Kidney tubule cell (primary cell): ENCODE results near the gene IRS1.

Source experiments
- DNase-seq: peaks from one replicate; pipeline ENCODE4 v3.0.0-alpha.2; 2018; ENCODE audit warnings: low spot score

Gene IRS1

DNA sequence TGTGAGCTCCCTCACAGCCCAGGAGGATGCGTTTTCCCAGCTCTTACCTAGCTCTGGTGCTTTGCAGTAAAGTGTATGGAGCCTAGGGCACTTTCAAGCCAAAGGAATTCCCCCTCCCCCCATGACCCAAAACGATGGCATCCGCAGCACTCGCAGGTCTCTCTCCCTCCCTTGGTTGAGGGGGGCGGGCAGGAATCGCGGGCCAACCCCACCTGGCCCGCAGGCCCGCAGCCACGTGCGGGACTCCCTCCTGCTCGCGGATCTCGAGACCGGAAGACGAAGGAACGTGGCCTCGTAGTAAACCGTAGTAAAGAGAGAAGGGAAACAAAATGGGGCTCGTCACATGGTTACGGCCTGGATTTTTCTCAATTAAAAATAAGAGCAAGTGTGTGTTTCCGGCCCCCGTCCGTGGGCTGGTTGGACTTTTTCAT lies 8.5 kb downstream of the IRS1 start:
- DNase-seq = peak; percentile 73

DNA sequence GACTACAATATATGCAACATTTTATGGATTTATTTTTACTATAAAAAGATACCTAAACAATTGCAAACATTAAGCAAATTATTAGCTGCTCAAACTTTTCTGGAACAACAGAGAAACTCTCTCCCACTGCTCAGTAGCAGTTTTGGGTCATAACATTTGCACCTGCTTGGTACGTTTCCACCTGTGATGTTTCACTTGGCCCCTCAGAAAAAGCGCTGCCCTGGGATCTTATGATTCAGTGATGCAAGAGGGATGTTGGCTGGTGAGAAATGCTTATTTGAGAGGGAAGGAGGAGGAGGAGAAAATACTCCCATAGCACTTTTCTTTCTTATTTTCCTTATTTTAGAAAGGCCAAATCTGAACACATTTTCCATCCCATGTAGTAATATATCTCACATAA lies 9.2 kb downstream of the IRS1 start:
- DNase-seq = peak; percentile 14

DNA sequence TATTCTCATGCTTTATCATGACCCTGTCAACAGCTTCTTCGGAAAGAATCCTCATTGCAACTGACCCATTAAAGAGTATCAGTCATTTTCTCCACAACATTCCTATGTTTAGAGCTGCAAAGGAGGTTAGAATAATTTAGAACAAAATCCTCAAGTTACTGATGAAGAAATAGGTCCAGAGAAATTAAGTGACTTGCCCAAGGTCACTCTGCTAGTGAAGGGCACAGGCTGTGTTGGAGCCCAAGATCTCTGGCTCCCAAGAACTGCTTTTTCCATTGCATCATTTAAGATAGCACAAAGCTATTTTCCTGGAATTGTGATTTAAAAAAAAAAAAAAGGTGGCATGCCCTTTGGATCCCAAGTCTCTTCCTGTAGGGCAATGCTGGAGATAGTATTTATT lies 9.6 kb downstream of the IRS1 start:
- DNase-seq = no peak

- DNase-seq = no peak
Measured at GRCh38 chr2:226788881-226789490, 10.6 kb downstream of the IRS1 start.

DNA sequence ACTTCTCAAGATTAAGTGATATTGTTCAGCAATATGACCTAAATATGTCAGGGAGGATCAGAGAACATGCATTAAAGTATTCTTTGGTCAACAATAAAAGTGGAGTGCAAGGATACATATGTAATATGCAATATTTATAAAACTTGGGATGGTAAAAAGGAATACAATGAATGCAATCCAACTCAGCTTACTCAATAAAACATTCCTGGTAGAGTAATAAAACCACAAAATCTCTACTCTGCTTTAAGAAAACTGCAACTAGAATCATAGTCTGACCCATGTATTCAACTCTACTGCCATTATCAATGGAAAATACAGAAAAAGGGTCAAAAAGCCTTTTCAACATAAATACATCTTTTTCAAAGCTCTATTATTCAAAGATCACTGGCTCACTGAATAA lies 11.6 kb downstream of the IRS1 start:
- DNase-seq = no peak

- DNase-seq = no peak
Measured at GRCh38 chr2:226783885-226784284, 15.7 kb downstream of the IRS1 start.

GRCh38 chr2:226782092-226782713 lies 17.4 kb downstream of the IRS1 start:
- DNase-seq = no peak

DNA sequence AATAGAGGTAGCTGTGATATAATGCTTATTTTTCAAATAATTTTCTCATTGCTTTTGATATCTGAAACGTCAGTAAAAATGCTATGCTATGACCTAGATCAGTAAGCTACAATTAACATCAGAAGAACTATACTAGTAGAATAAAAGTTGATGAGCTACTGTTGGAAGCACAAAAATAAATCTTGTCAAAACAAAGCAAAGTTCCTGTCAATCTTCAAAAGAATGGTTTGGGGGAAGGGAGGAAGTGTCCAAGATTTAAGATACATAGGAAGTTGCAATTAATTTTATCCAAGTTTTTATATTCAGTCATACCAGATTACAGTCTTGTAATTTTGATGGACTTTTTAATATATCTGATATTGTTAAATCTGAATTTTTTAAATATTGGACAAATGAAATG lies 19.2 kb downstream of the IRS1 start:
- no peak for DNase-seq

DNA sequence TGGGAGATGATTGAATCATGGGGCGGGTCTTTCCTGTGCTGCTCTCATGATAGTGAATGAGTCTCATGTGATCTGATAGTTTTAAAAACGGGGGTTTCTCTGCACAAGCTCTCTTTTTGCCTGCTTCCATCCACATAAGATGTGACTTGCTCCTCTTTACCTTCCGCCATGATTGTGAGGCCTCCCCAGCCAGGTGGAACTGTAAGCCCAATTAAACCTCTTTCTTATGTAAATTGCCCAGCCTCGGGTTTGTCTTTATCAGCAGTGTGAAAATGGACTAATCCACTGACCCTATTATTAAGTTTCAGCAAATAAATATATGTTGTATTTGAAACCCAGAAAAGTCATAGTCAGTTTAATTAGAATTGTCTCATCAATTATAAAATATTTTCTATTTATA lies 22.0 kb downstream of the IRS1 start:
- DNase-seq = no peak

DNA sequence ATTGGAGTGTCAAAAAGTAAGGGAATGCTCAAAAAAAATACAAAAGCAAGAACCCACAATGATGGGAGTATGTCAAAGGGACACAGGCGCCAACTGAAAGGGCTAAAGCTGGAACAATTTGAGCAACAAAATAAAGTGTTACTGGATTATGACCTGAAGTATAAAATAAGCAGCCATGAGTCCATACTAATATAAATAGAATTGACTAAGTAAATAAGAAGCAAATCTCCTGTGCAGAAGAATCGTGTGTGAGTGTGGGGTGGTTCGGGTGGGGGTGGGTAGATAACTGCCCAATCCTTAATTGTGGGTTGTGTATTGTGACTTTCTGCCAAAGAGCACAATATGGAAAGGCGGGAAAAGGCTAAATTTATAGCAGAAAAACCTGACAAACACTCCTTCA lies 23.5 kb downstream of the IRS1 start:
- no peak for DNase-seq

GRCh38 chr2:226775032-226775509 lies 24.5 kb downstream of the IRS1 start:
- no peak for DNase-seq

GRCh38 chr2:226773291-226773690 lies 26.3 kb downstream of the IRS1 start:
- DNase-seq = no peak

DNA sequence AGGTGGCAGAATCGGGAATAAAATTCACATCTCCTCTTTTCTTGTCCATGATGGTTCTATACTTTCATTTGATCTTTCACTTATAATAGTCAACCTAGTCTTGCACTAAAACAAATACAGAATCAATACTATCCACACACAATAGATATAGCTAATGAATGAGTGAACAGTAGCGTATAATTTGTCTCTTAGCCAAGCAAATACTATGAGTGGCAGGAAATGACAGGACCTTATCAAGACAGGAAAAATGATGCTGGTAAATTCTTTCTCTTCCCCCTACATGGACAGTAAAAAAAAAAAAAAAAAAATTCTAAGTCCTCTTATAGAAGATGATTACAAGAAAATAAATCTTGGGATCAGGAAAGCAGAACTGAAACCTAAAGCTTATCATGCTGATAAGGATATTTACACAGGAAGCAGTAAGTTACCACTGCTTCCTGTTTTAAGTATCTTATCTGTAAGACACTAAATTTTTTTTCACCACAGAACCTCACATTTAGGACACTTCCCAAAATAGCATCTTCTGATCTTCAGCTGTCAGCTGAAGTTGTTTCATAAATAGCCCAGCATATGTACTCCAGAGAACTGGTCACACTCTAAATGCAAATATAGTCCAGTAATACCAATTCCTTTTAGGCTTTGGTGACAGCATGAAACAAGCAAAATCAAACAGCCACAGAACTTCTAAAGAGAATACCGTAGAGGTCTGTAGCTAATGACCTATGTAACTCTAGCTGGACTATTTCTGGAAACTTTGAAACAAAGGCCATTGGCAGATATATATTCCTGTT lies 27.0 kb downstream of the IRS1 start:
- DNase-seq = no peak

GRCh38 chr2:226771067-226771466 lies 28.6 kb downstream of the IRS1 start:
- DNase-seq = peak; percentile 35

GRCh38 chr2:226767056-226767813 lies 32.4 kb downstream of the IRS1 start:
- DNase-seq = no peak

DNA sequence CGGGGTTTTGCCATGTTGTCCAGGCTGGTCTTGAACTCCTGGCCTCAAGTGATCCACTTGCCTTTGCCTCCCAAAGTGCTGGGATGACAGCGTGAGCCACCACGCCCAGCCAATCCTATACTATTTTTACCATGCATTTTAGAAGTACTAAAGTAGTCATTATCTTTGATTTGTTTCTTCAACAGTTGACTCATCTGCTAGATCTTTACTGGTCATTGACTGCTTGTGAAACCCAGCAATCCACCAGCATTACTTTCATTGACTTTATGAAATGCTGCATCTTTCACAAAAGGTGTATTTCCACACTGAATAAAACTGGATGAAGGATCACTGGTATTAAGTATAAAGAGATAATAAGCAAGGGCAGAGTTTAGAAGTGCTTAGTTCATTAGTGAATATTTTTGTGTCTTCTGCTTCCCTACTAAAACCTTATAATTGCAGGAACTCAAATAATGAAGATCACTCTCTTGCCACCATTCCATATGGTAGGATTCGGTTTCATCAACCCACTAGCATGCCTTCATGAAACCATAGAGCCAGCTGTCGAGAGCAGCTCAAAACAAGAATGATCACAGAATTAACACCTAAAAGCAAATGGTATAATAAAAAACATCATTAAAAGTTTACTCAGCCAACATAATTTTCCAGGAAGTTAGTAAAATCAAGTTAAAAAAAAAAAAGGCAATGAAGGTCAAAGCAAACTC lies 33.1 kb downstream of the IRS1 start:
- no peak for DNase-seq

DNA sequence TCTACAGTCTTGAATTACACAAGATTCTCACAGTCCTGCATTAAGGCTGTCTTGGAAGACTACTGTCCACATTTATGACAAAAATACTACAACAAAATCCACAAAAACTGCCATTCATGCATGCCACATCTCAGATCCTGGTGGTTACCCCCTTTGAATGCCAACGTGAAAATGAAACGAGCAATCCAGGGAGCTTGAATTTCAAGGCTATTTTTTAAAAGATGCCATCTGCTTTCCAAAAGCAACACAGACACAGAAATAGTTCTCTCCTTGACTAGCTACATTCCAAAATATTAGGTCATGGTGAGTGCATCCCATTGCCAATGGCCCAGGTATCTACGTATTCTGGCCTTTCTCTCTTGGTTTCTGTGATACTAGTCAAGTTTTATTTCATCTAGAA lies 36.3 kb downstream of the IRS1 start:
- DNase-seq = peak; percentile 53

DNA sequence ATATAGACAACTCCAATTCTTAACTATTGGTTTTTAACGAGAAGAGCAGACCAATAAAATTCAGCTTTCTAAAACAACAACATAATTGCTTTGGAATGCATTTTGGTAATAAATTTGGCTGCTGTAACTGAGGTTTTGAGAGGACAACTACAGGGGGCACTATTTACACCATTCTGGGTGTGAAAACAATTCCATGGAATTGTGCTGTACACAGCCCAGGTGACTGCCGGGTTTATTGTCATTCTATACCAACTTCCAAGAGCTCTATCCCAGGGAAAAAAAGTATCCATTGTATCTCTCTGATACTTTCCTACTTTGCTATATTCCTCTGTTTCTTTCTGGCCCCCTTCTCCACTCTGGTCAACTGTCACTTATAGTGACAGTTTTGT lies 38.4 kb downstream of the IRS1 start:
- DNase-seq = no peak

DNA sequence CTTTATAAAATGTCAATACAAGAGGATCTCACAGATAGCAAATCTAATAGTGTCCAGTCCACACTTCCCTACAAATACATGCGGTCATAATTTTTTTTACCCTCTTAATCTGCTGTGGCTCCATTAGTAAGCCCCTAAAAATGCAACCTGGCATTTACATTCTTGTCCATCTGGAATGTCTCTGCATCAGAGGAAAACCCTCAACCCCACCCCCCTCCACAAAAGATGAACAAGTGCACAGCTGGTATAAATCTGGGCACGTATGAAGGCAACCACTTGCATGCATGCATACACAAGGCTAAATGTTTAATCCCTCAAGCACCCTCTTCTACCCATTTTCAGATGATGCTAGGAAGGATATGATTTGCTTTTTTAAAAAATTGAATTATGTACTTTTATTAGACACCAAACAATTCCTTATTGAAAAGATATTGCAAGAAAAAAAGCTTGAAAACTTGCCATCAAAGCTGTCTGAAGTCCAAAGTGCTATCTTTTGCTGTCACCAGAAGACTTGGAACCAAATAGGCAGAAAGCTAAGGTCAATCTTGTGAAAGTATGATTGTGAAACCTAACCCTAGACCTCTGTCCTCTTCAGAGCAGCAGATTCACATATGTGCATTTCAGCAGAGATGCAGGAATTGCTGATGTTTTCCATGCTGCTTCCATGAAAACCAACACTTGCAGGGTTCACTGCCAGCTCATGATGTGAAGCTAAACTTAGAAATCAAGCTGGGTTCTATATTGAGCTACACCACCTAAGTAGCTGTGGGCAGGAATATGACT lies 39.0 kb downstream of the IRS1 start:
- DNase-seq = peak; percentile 82

DNA sequence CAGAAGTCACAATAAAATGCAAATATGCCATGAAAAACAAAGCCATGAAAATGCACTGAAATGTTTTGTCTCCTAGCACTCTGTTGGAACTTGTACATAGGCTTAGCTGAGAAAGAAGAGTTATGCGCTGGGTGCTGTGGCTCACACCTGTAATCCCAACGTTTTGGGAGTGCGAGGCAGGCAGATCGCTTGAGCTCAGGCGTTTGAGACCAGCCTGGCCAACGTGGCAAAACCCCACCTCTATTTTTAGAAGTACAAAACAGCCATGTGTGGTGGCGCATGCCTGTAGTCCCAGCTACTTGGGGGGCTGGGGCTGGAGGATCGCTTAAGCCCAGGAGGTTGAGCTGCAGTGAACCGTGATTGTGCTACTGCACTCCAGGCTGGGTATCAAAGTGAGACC lies 39.9 kb downstream of the IRS1 start:
- DNase-seq = no peak
